ENCODE results near the gene DENND2A.
A peak's percentile ranks its signal among the peaks of the same experiment; 100 is the strongest.
"Not testable (repeated sequence)": the region's sequence is repeated elsewhere in the genome, so short reads cannot be mapped to it uniquely, and the experiment has no call there.

Gene DENND2A

GRCh38 chr7:140646931-140647647, 6.5 kb upstream of the DENND2A start:
- no peak for DNase-seq (ENCODE audit: low read depth)

- no peak for DNase-seq (ENCODE audit: low read depth)
Measured at GRCh38 chr7:140645166-140645900, 4.7 kb upstream of the DENND2A start.

- not testable (repeated sequence) for DNase-seq (ENCODE audit: low read depth)
Measured at GRCh38 chr7:140644761-140645160, 4.1 kb upstream of the DENND2A start.

- DNase-seq (ENCODE audit: low read depth) = no peak
Measured at GRCh38 chr7:140643416-140643815, 2.8 kb upstream of the DENND2A start.

GRCh38 chr7:140641524-140642195, 1.0 kb upstream of the DENND2A start:
- no peak for DNase-seq (ENCODE audit: low read depth)

GRCh38 chr7:140640060-140640637, 464 bp downstream of the DENND2A start:
- no peak for DNase-seq (ENCODE audit: low read depth)

- no peak for DNase-seq (ENCODE audit: low read depth)
Measured at GRCh38 chr7:140639366-140640053, 1.1 kb downstream of the DENND2A start.

- DNase-seq (ENCODE audit: low read depth) = peak; percentile 84
Measured at GRCh38 chr7:140638173-140638791, 2.3 kb downstream of the DENND2A start.

- DNase-seq (ENCODE audit: low read depth) = no peak
Measured at GRCh38 chr7:140637400-140637799, 3.2 kb downstream of the DENND2A start.

- no peak for DNase-seq (ENCODE audit: low read depth)
Measured at GRCh38 chr7:140635816-140636215, 4.8 kb downstream of the DENND2A start.

GRCh38 chr7:140635345-140635744, 5.3 kb downstream of the DENND2A start:
- DNase-seq (ENCODE audit: low read depth) = no peak

- no peak for DNase-seq (ENCODE audit: low read depth)
Measured at GRCh38 chr7:140631602-140632001, 9.0 kb downstream of the DENND2A start.

GRCh38 chr7:140631021-140631420, 9.6 kb downstream of the DENND2A start:
- no peak for DNase-seq (ENCODE audit: low read depth)

GRCh38 chr7:140625908-140626868, 14.4 kb downstream of the DENND2A start:
- peak; percentile 93 for DNase-seq (ENCODE audit: low read depth)

- not testable (repeated sequence) for DNase-seq (ENCODE audit: low read depth)
Measured at GRCh38 chr7:140625192-140625558, 15.4 kb downstream of the DENND2A start.

- DNase-seq (ENCODE audit: low read depth) = no peak
Measured at GRCh38 chr7:140624392-140625191, 16.0 kb downstream of the DENND2A start.

- DNase-seq (ENCODE audit: low read depth) = no peak
Measured at GRCh38 chr7:140623980-140624379, 16.6 kb downstream of the DENND2A start.

- DNase-seq (ENCODE audit: low read depth) = no peak
Measured at GRCh38 chr7:140621401-140622021, 19.1 kb downstream of the DENND2A start.

- DNase-seq (ENCODE audit: low read depth) = not testable (repeated sequence)
Measured at GRCh38 chr7:140619915-140620510, 20.6 kb downstream of the DENND2A start.

All from fibroblast of the conjunctiva (primary cell).